H9 (cell line): ENCODE measurements around the gene BPTF. TPM values are rescaled to one million over a fixed set of nuclear protein-coding genes. Genes with fewer than 3 reads are reported as not detected.
"Not testable (repeated sequence)": the region's sequence is repeated elsewhere in the genome, so short reads cannot be mapped to it uniquely, and the experiment has no call there.

Experiments used
- DNase-seq: peaks from one replicate; pipeline ENCODE4 v3.0.0-alpha.2; 2017
- H2AFZ ChIP-seq: one replicate; pipeline ENCODE4 v1.6.1; 2013; ENCODE audit warnings: mild to moderate bottlenecking, low read length, control low read depth, moderate library complexity
- H2AK5ac ChIP-seq: 2 replicates; pipeline ENCODE4 v1.6.1; 2013; ENCODE audit warnings: low read length, control low read depth, mixed read lengths; ENCODE audit not compliant: insufficient read length
- H2BK120ac ChIP-seq: one replicate; pipeline ENCODE4 v1.6.1; 2013; ENCODE audit warnings: low read depth, mild to moderate bottlenecking, low read length, control low read depth, inconsistent platforms; ENCODE audit not compliant: poor library complexity, severe bottlenecking
- H2BK12ac ChIP-seq: 2 replicates; pipeline ENCODE4 v1.6.1; 2013; ENCODE audit warnings: low read length, control low read depth, mixed read lengths, low read depth; ENCODE audit not compliant: insufficient read length
- H2BK15ac ChIP-seq: 2 replicates; pipeline ENCODE4 v1.6.1; 2013; ENCODE audit warnings: low read depth, low read length, control low read depth
- H2BK20ac ChIP-seq: one replicate; pipeline ENCODE4 v1.6.1; 2013; ENCODE audit warnings: low read depth, mild to moderate bottlenecking, low read length, control low read depth, inconsistent platforms; ENCODE audit not compliant: poor library complexity, severe bottlenecking
- H2BK5ac ChIP-seq: 2 replicates; pipeline ENCODE4 v1.6.1; 2013; ENCODE audit warnings: low read length, control low read depth, mixed read lengths; ENCODE audit not compliant: insufficient read length
- H3K14ac ChIP-seq: 2 replicates; pipeline ENCODE4 v1.6.1; 2013; ENCODE audit warnings: low read length, control low read depth; ENCODE audit not compliant: insufficient read depth
- H3K18ac ChIP-seq: 2 replicates; pipeline ENCODE4 v1.6.1; 2013; ENCODE audit warnings: low read depth, mild to moderate bottlenecking, mixed read lengths, low read length, control low read depth; ENCODE audit not compliant: insufficient read length
- H3K23ac ChIP-seq: 2 replicates; pipeline ENCODE4 v1.6.1; 2013; ENCODE audit warnings: low read length, control low read depth, mixed read lengths, low read depth; ENCODE audit not compliant: insufficient read length
- H3K23me2 ChIP-seq: 2 replicates; pipeline ENCODE4 v1.6.1; 2013; ENCODE audit warnings: low read depth, mild to moderate bottlenecking, mixed read lengths, low read length, control low read depth; ENCODE audit not compliant: insufficient read length, poor library complexity, severe bottlenecking
- H3K27ac ChIP-seq: 2 replicates; pipeline ENCODE4 v1.5.1; 2013; ENCODE audit warnings: low read length, control low read depth, mixed read lengths, low read depth; ENCODE audit not compliant: insufficient read length
- H3K27me3 ChIP-seq: 2 replicates; pipeline ENCODE4 v1.6.1; 2013; ENCODE audit warnings: low read length, control low read depth, inconsistent platforms; ENCODE audit not compliant: insufficient read depth
- H3K4ac ChIP-seq: 2 replicates; pipeline ENCODE4 v1.6.1; 2013; ENCODE audit warnings: low read depth, mild to moderate bottlenecking, control low read depth, inconsistent platforms, low read length, moderate library complexity
- H3K4me1 ChIP-seq: 2 replicates; pipeline ENCODE4 v1.6.1; 2013; ENCODE audit warnings: low read length, control low read depth, inconsistent platforms; ENCODE audit not compliant: insufficient read depth
- H3K4me2 ChIP-seq: 2 replicates; pipeline ENCODE4 v1.6.1; 2013; ENCODE audit warnings: low read length, control low read depth, mixed read lengths; ENCODE audit not compliant: insufficient read length, insufficient read depth
- H3K56ac ChIP-seq: 2 replicates; pipeline ENCODE4 v1.6.1; 2013; ENCODE audit warnings: low read depth, mild to moderate bottlenecking, mixed read lengths, low read length, control low read depth; ENCODE audit not compliant: insufficient read length
- H3K79me1 ChIP-seq: 2 replicates; pipeline ENCODE4 v1.6.1; 2013; ENCODE audit warnings: low read depth, mild to moderate bottlenecking, moderate library complexity, low read length, control low read depth, inconsistent platforms; ENCODE audit not compliant: insufficient read depth, poor library complexity, severe bottlenecking
- H3K79me2 ChIP-seq: 2 replicates; pipeline ENCODE4 v1.6.1; 2013; ENCODE audit warnings: low read length, control low read depth, inconsistent platforms; ENCODE audit not compliant: insufficient read depth
- H3K9ac ChIP-seq: 2 replicates; pipeline ENCODE4 v1.6.1; 2013; ENCODE audit warnings: low read length, control low read depth, mixed read lengths; ENCODE audit not compliant: insufficient read length; ENCODE audit errors: extremely low read depth
- H3K9me3 ChIP-seq: one replicate; pipeline ENCODE4 v1.6.1; 2013; ENCODE audit warnings: low read depth, low read length, inconsistent platforms; ENCODE audit not compliant: control insufficient read depth
- H3T11ph ChIP-seq: one replicate; pipeline ENCODE4 v1.6.1; 2013; ENCODE audit warnings: mild to moderate bottlenecking, low read length, control low read depth, inconsistent platforms
- H4K20me1 ChIP-seq: one replicate; pipeline ENCODE4 v1.6.1; 2013; ENCODE audit not compliant: control insufficient read depth, insufficient read length, insufficient read depth
- H4K5ac ChIP-seq: 2 replicates; pipeline ENCODE4 v1.6.1; 2013; ENCODE audit warnings: low read depth, mild to moderate bottlenecking, mixed read lengths, low read length, control low read depth; ENCODE audit not compliant: insufficient read length
- H4K8ac ChIP-seq: replicated peaks from 2 replicates; pipeline ENCODE4 v1.6.1; 2013; ENCODE audit warnings: low read length, control low read depth, mixed read lengths, low read depth; ENCODE audit not compliant: insufficient read length
- H4K91ac ChIP-seq: 2 replicates; pipeline ENCODE4 v1.6.1; 2013; ENCODE audit warnings: low read depth, mild to moderate bottlenecking, moderate library complexity, mixed read lengths, low read length, control low read depth; ENCODE audit not compliant: insufficient read length
- H3K27ac Mint-ChIP-seq, 3 experiments: 2 replicates in 2 of 3; 3 replicates in 1 of 3; pipeline ENCODE4 v1.8.0; 2020 to 2021; ENCODE audit warnings: mixed read lengths in 3 of 3, mild to moderate bottlenecking in 1 of 3, moderate library complexity in 1 of 3
- H3K27me3 Mint-ChIP-seq: 2 replicates; pipeline ENCODE4 v1.8.0; 2021; ENCODE audit warnings: low read depth, mild to moderate bottlenecking, moderate library complexity, mixed read lengths
- H3K36me3 Mint-ChIP-seq, 3 experiments: 2 replicates in 2 of 3; 3 replicates in 1 of 3; pipeline ENCODE4 v1.8.0; 2020 to 2021; ENCODE audit warnings: low read depth in 3 of 3, mixed read lengths in 3 of 3; ENCODE audit not compliant: insufficient read depth in 1 of 3
- H3K4me1 Mint-ChIP-seq, 2 experiments: 2 replicates each; pipeline ENCODE4 v1.8.0; 2020; ENCODE audit warnings: mixed read lengths in 2 of 2
- H3K4me3 Mint-ChIP-seq, 2 experiments: 2 replicates in 1 of 2; 3 replicates in 1 of 2; pipeline ENCODE4 v1.8.0; 2020 to 2021; ENCODE audit warnings: mild to moderate bottlenecking in 2 of 2, mixed read lengths in 2 of 2, moderate library complexity in 1 of 2
- H3K9me3 Mint-ChIP-seq, 2 experiments: 2 replicates in 1 of 2; 3 replicates in 1 of 2; pipeline ENCODE4 v1.8.0; 2020; ENCODE audit warnings: mild to moderate bottlenecking in 2 of 2, mixed read lengths in 2 of 2, moderate library complexity in 1 of 2
- CTCF ChIP-seq: fragments of 200-600 bp; sonication (generic); conservative IDR thresholded peaks from 3 replicates; pipeline ENCODE4 v1.8.0; 2021; ENCODE audit warnings: antibody characterized with exemption, mild to moderate bottlenecking
- WGBS: extraction: QIAGEN DNeasy Blood & Tissue Kit; methylation state at CpG from one replicate; pipeline ENCODE4 v1.1.7; 2013; ENCODE audit warnings: missing lambda C conversion rate, low lambda C conversion rate, mixed read lengths; ENCODE audit not compliant: insufficient read length; ENCODE audit errors: extremely low coverage; 5-methylcytosine and 5-hydroxymethylcytosine counted together
- total RNA-seq: library from RNA; stranded (reverse); gene quantifications from 2 replicates; pipeline ENCODE4 v1.2.1, GENCODE V29; 2021

BPTF gene
- total RNA-seq, 1 experiment from 2014 or later: 203 TPM

- no peak overlapping the region for H4K91ac ChIP-seq
- H3K23me2 ChIP-seq: peaks cover 5% of the 10 kb centered on the region
- H3K27me3 ChIP-seq: no peaks in the 10 kb centered on the region
- no peaks in the 10 kb centered on the region for H3K9me3 ChIP-seq
- no peak overlapping the region for H3T11ph ChIP-seq
- Mint-ChIP-seq H3K36me3 (peaks cover 0 to 10% (median 7%) of the 10 kb centered on the region in 3 experiments; a peak in 5 of 7 replicates), H3K9me3 (peaks cover 0 to 3% of the 10 kb centered on the region in 2 experiments; a peak in 1 of 5 replicates), H3K27me3 (peaks cover 10% of the 10 kb centered on the region), H3K4me1 (peaks cover 2 to 4% of the 10 kb centered on the region in 2 experiments; a peak in 1 of 4 replicates), H3K4me3 (no peak overlapping the region), H3K27ac (no peak overlapping the region; a peak in 1 of 7 replicates)
- H3K79me1 ChIP-seq: no peaks in the 10 kb centered on the region
- no peak overlapping the region for H3K23ac ChIP-seq
- H3K27ac ChIP-seq: no peak overlapping the region
- no peak overlapping the region for H2BK120ac ChIP-seq
- H4K5ac ChIP-seq: no peak overlapping the region
- no peak overlapping the region for H2BK20ac ChIP-seq
- H3K4me1 ChIP-seq: no peaks in the 10 kb centered on the region
- no peak overlapping the region for H3K18ac ChIP-seq
- no peak overlapping the region for H3K4ac ChIP-seq
- H2AK5ac ChIP-seq: no peak overlapping the region
- H2BK12ac ChIP-seq: no peak overlapping the region
- no peak overlapping the region for H3K14ac ChIP-seq
- TF ChIP-seq CTCF: no peak
- no peak overlapping the region for H2AFZ ChIP-seq
- H2BK15ac ChIP-seq: no peak overlapping the region
- WGBS: no CpG with 5 or more reads among the region's 12 CpGs
- no peak overlapping the region for H3K4me2 ChIP-seq
- no peak overlapping the region for H3K56ac ChIP-seq
- no peak overlapping the region for H4K8ac ChIP-seq
- no peak for DNase-seq
- H2BK5ac ChIP-seq: no peak overlapping the region
- peaks cover 4% of the 10 kb centered on the region; the same call in 1 of the 2 replicates for H3K79me2 ChIP-seq
- no peaks in the 10 kb centered on the region for H4K20me1 ChIP-seq
- H3K9ac ChIP-seq: no peak overlapping the region
Measured at GRCh38 chr17:67821871-67822367, 3.4 kb upstream of the BPTF start.

- not testable (repeated sequence) for H2BK12ac ChIP-seq, H3T11ph ChIP-seq, H3K4me1 ChIP-seq, H3K9me3 Mint-ChIP-seq, H3K9me3 ChIP-seq, H2BK120ac ChIP-seq, H2AFZ ChIP-seq, H2AK5ac ChIP-seq, H4K91ac ChIP-seq, H2BK20ac ChIP-seq, H3K27me3 ChIP-seq, H4K8ac ChIP-seq, H2BK15ac ChIP-seq, H3K4ac ChIP-seq, H3K23me2 ChIP-seq, H3K23ac ChIP-seq, H3K79me1 ChIP-seq, H3K27me3 Mint-ChIP-seq, H4K20me1 ChIP-seq
- Mint-ChIP-seq H3K27ac (peak overlapping the region; percentile 98 to 100 (median 99)), H3K36me3 (peaks cover 7 to 29% (median 18%) of the 10 kb centered on the region in 3 experiments; a peak in 6 of 7 replicates), H3K4me1 (peaks cover 26 to 32% of the 10 kb centered on the region in 2 experiments), H3K4me3 (peak overlapping the region; percentile 96 to 98)
- DNase-seq: peak; percentile 70
- Histone ChIP-seq H3K56ac (peak overlapping the region; percentile 13), H3K79me2 (peaks cover 30% of the 10 kb centered on the region; the same call in 1 of the 2 replicates), H3K9ac (peak overlapping the region; percentile 86), H2BK5ac (peak overlapping the region; percentile 6), H3K27ac (peak overlapping the region; percentile 66), H3K14ac (peak overlapping the region; percentile 88), H3K4me2 (peak overlapping the region; percentile 35), H4K5ac (peak overlapping the region; percentile 19), H3K18ac (peak overlapping the region; percentile 71)
- no CpG with 5 or more reads among the region's 94 CpGs for WGBS
Measured at GRCh38 chr17:67825627-67826601, 611 bp downstream of the BPTF start.
